Ureter (tissue), 1 donor: ENCODE data around the gene USP37. TPM values are rescaled to one million over a fixed set of nuclear protein-coding genes. Genes with fewer than 3 reads are reported as not detected.
"Not testable (repeated sequence)": the region's sequence is repeated elsewhere in the genome, so short reads cannot be mapped to it uniquely, and the experiment has no call there.

ENCODE experiments used
- DNase-seq: peaks from one replicate; pipeline ENCODE4 v3.0.0-alpha.2; 2020; ENCODE audit warnings: low spot score
- total RNA-seq: library from RNA; stranded (reverse); gene quantifications from one replicate; pipeline ENCODE4 v1.2.4, GENCODE V29; 2023
- donor health status: DM: yes; HTN: yes; CAD: no.

Gene USP37
- total RNA-seq, 1 donor from 2014 or later: 24.8 TPM

- no peak for DNase-seq
Observed at GRCh38 chr2:218547978-218548377, 20.2 kb downstream of the USP37 start.

- DNase-seq: no peak
Observed at GRCh38 chr2:218547511-218547910, 20.6 kb downstream of the USP37 start.

GRCh38 chr2:218546012-218546411, 22.1 kb downstream of the USP37 start:
- no peak for DNase-seq

GRCh38 chr2:218540015-218540414, 28.1 kb downstream of the USP37 start:
- no peak for DNase-seq

GRCh38 chr2:218536804-218537494, 31.2 kb downstream of the USP37 start:
- DNase-seq: no peak

GRCh38 chr2:218529990-218530389, 38.2 kb downstream of the USP37 start:
- no peak for DNase-seq

GRCh38 chr2:218528409-218528808, 39.7 kb downstream of the USP37 start:
- not testable (repeated sequence) for DNase-seq

- DNase-seq: no peak
Observed at GRCh38 chr2:218523651-218524050, 44.5 kb downstream of the USP37 start.

- no peak for DNase-seq
Observed at GRCh38 chr2:218518876-218519275, 49.3 kb downstream of the USP37 start.

GRCh38 chr2:218517434-218518206, 50.5 kb downstream of the USP37 start:
- no peak for DNase-seq

GRCh38 chr2:218516614-218517013, 51.5 kb downstream of the USP37 start:
- no peak for DNase-seq

GRCh38 chr2:218513676-218514075, 54.5 kb downstream of the USP37 start:
- DNase-seq: no peak

- DNase-seq: no peak
Observed at GRCh38 chr2:218508299-218508698, 59.9 kb downstream of the USP37 start.

- DNase-seq: no peak
Observed at GRCh38 chr2:218505754-218506371, 62.3 kb downstream of the USP37 start.

- DNase-seq: no peak
Observed at GRCh38 chr2:218501665-218502064, 66.5 kb downstream of the USP37 start.

- DNase-seq: no peak
Observed at GRCh38 chr2:218500501-218501060, 67.6 kb downstream of the USP37 start.

- DNase-seq: no peak
Observed at GRCh38 chr2:218485986-218486667, 82.0 kb downstream of the USP37 start.

GRCh38 chr2:218482651-218483050, 85.5 kb downstream of the USP37 start:
- no peak for DNase-seq

- DNase-seq: no peak
Observed at GRCh38 chr2:218479595-218479994, 88.6 kb downstream of the USP37 start.

GRCh38 chr2:218478544-218478943, 89.6 kb downstream of the USP37 start:
- no peak for DNase-seq

GRCh38 chr2:218477247-218477646, 90.9 kb downstream of the USP37 start:
- no peak for DNase-seq

GRCh38 chr2:218476676-218477075, 91.5 kb downstream of the USP37 start:
- no peak for DNase-seq
